Eye (tissue), 1 donor: ENCODE data around the gene HIRA.

Source experiments
- DNase-seq: peaks from one replicate; pipeline ENCODE4 v3.0.0-alpha.2; 2015

HIRA gene, protein sequence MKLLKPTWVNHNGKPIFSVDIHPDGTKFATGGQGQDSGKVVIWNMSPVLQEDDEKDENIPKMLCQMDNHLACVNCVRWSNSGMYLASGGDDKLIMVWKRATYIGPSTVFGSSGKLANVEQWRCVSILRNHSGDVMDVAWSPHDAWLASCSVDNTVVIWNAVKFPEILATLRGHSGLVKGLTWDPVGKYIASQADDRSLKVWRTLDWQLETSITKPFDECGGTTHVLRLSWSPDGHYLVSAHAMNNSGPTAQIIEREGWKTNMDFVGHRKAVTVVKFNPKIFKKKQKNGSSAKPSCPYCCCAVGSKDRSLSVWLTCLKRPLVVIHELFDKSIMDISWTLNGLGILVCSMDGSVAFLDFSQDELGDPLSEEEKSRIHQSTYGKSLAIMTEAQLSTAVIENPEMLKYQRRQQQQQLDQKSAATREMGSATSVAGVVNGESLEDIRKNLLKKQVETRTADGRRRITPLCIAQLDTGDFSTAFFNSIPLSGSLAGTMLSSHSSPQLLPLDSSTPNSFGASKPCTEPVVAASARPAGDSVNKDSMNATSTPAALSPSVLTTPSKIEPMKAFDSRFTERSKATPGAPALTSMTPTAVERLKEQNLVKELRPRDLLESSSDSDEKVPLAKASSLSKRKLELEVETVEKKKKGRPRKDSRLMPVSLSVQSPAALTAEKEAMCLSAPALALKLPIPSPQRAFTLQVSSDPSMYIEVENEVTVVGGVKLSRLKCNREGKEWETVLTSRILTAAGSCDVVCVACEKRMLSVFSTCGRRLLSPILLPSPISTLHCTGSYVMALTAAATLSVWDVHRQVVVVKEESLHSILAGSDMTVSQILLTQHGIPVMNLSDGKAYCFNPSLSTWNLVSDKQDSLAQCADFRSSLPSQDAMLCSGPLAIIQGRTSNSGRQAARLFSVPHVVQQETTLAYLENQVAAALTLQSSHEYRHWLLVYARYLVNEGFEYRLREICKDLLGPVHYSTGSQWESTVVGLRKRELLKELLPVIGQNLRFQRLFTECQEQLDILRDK

GRCh38 chr22:19431649-19432132, at the start of gene HIRA:
Gene HIRA (minus strand): TSS chr22:19431733. CDS start chr22:19431476, 257 bp downstream.
- peak; percentile 91 for DNase-seq

GRCh38 chr22:19480789-19481188, 49.3 kb upstream of the HIRA start:
- DNase-seq: no peak

GRCh38 chr22:19480173-19480568, 48.6 kb upstream of the HIRA start:
- DNase-seq: no peak

- DNase-seq: peak; percentile 100
These were observed 48.0 kb upstream of the HIRA start, which contains the start of gene CDC45 for GRCh38 chr22:19479355-19480172. Gene CDC45 (plus strand): TSS chr22:19479920. CDS start chr22:19479969, 49 bp downstream.

- DNase-seq: no peak
These were observed 47.4 kb upstream of the HIRA start, which contains the start of gene UFD1 for GRCh38 chr22:19478901-19479354. Gene UFD1 (minus strand): TSS chr22:19479193. CDS start chr22:19479085, 108 bp downstream.

DNA sequence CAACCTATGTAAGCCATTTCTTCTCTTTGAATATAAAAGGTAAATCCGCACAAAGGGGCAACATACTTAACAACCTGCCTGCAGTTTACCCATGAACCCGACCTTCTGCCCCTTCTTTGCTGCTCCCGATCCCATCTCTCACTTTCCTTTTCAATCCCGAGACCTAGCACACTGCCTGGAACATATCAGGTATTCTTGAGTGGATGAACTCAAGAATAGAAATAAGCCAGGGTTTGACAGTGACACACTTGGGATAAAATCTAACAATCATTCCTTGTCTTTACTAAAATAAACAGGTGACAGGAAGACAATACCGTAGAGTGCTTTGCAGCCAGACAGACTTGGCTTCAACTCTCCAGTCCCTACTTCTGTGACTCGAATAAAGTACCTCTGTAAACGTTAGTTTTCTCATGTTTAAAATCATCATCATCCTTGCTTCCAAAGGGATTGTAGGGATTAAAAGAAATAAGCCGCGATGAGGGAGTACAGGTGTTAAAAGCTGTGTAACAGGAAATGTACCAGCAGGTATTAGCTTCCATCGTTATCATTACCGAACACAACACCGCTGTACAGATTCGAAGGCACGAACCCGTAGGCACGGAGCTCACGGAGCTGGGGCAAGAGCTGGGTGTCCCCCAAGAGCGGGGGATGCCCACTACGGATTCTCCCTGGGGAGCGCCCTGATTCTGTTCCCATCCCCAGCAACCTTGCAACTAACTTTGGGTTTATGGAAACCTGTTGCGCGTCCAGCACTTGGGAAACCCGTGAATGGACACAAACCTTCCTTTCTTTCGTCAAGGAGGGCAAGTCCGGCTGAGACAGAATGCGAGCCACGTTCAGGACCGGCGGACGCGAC, 46.7 kb upstream of the HIRA start:
- no peak for DNase-seq

DNA sequence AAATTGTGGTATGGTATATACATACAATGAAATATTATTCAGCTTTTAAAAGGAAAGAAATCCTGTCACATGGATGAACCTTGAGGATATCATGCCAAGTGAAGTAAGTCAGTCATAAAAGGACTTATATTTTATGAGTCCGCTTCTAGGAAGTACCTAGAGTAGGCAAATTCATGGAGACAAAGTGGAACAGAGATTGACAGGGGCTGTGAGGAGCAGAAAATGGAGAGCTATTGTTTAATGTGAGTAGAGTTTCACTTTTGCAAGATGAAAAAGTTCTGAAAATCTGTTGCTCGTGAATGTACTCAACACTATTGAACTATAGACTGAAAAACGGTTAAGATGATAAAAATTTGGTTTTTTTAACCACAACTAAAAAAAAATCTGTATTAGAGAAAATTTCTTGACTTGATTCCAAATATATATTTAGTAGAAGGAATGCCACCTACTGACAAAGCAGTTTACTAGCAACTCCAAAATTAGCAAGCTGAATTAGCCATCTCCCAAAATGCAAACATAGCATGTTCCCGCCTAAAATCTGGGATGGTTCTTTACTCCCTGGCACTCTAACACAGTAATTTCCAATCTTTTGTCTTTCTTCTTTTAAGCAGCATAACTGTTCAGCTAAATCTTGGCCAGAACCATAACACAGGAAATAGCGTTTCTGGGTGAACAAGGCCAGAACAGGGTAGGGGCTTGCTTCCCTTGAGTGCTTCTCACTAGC, 46.0 kb upstream of the HIRA start:
- peak; percentile 9 for DNase-seq

DNA sequence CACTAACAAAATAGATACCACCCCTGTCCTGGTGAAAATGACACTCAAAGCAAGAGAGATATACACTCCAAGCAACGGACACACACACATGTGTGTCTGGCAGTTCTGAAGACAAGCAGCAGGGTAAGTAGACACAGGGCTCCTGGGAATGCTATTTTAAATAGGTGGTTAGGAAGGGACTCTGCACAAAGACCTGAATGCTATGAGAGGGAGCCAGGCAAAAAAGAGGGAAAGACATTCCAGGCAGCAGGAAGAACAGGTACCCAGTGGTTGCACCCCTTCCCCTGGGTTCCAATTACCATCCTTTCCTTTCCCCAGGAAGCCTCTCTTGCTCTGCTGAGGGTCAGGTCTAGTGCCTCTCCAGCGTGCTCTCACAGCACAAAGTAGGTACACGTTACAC, 44.5 kb upstream of the HIRA start:
- DNase-seq: no peak

- DNase-seq: no peak
These were observed 42.0 kb upstream of the HIRA start for GRCh38 chr22:19473578-19473977.

DNA sequence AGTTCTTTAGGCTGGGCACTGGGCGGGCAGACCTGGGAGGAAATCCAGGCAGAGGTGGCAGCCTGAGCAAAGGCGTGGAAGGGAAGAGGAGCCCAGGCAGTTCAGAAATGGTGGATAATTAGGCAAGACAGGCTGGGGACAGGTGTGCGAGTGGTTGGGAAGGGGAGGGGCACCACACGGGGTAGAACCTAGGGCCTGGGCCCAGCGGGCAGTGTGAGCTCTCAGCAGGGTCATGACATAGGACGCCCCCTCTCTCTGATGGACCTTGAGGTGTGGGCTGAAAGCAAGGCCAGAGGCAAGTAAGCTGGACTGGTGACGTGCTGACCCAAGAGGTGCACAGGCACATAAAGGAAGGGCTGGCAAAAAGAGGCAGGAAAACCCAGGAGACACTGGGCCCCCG, 40.7 kb upstream of the HIRA start:
- DNase-seq: no peak

DNA sequence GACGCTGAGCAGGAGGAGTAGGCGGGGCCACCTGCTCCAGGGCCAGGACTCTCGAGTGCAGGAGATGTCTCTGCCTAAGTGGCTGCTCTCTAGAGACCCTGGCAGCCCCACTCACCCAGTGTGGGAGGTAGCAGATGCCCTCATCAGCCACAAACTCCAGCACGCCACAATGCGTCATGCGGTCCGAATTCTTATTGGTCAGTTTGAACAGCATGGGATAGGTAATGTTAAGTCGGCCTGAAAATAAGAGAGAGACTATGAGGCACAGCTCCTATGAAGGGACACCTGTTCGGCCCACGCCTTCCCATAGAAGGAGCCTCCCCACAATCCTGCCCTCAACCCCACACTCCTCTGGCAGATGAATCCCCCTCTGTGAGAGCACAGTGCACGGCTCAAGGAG, 40.0 kb upstream of the HIRA start:
- DNase-seq: no peak

DNA sequence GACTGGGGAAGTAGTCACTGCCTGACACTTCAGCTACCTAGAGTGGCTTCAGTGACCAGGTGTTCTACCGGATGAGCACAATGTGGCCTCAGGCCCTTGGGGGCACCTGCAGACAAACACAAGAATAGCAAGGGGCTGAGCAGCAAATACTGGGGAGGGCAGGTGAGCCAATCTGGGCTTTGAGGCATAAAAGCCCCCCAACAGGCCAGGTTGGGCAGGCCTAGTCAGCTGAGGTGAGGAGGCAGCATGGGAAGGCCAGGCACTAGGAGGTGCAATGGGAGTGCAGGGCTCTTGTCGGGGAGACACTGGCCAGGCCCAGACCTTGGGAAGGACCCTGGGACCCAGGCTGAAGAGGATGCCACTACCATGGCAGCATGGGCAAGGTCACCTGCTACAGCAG, 38.5 kb upstream of the HIRA start:
- DNase-seq: no peak

GRCh38 chr22:19469421-19469820, 37.9 kb upstream of the HIRA start:
- DNase-seq: no peak

DNA sequence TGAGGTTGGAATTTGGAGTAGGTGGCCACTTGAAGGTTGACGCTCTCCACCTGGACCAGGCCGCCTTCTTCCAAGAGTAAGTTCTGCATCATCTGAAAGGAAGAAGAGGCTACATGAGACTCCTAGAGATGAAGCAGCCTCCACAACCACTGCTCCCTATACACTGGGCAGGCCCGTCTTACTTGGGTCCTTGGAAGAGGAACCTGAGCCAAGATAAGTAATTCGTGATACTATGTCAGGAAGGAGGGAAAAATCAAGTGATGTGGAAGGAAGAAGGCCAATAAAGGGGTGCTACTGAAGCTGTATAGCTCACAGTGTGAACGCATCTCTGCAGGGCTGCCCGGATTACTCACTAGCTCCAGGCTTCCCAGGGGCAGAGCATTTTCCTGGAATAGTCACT, 36.4 kb upstream of the HIRA start:
- DNase-seq: no peak

DNA sequence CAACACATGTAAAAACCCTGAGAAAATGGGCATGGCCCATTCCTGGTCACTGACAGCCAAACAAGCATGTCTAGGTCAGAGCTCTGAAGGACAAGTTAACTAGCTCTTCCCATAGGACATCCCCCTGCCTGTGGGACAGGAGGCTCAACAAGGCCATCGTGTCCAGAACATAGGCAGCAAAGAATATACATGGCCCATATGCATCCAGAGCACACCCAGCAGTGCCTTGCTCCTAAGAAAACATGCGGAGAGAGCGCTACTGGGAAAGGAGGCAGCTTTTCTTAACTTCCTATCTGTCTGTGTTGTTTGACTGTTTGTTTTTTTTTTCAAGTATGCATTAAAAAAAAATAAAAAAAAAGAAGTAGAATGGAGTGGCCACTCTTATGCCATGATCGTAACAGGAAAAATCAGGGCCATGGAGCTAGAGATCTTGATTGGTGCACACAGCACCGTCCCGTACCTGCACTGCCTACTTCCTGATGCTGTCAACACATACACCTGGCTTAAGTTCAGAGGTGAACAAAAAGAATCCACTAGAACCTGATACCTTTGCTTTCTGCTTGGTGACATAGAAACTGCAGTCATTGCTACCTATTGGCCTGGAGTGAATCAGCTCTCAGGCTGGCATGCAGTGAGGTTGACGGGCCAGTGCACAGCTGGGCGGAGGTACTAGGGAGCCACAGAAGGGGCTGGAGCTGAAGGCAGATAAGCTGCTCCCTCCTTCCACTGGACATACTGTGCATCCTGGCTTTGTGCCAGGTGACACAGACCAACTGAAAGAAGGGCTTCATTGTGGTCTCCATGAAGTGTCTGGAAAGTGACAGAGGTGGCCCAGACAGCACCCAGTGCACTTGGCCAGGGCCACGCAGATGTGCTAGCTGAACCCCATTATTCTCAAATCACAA, 35.6 kb upstream of the HIRA start:
- no peak for DNase-seq

GRCh38 chr22:19466126-19466716, 34.7 kb upstream of the HIRA start:
- no peak for DNase-seq

DNA sequence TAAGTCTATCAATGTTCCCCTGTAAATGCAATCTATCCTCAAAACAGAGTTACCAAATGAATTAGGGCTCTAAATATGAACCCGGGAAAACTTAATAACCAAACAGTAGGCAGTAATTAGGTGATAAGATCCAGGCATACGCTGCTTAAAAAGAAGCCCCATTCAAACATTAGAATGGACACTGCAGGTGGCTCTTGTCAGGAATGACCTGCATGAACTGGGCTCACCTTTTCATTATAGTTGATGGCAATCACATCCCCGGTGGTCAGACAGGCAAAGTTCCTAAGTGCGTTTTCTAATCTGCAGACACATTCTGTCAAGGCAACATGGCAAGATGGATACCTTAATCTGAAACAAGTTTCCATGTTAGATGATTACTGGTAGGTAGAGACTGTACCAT, 33.4 kb upstream of the HIRA start:
- no peak for DNase-seq

- DNase-seq: no peak
These were observed 33.0 kb upstream of the HIRA start for GRCh38 chr22:19464546-19464945.
